ENCODE results near the gene MKRN1. TPM values are rescaled to one million over a fixed set of nuclear protein-coding genes. Genes with fewer than 3 reads are reported as not detected.

The MKRN1 gene
- 105 to 112 TPM (median 110 TPM) in 3 replicates for total RNA-seq

GRCh38 chr7:140479062-140479738, at the start of gene MKRN1:
Gene MKRN1, minus strand, starts transcription at chr7:140479505. Its CDS starts 161 bp downstream, at chr7:140479344.
- peak within 1 kb of the TSS; percentile 99 for H3K4me3 Mint-ChIP-seq
- TF ChIP-seq, protein P1, sequence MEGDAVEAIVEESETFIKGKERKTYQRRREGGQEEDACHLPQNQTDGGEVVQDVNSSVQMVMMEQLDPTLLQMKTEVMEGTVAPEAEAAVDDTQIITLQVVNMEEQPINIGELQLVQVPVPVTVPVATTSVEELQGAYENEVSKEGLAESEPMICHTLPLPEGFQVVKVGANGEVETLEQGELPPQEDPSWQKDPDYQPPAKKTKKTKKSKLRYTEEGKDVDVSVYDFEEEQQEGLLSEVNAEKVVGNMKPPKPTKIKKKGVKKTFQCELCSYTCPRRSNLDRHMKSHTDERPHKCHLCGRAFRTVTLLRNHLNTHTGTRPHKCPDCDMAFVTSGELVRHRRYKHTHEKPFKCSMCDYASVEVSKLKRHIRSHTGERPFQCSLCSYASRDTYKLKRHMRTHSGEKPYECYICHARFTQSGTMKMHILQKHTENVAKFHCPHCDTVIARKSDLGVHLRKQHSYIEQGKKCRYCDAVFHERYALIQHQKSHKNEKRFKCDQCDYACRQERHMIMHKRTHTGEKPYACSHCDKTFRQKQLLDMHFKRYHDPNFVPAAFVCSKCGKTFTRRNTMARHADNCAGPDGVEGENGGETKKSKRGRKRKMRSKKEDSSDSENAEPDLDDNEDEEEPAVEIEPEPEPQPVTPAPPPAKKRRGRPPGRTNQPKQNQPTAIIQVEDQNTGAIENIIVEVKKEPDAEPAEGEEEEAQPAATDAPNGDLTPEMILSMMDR (IDR thresholded peaks at IDR 0.05; ENCODE audit: unreplicated experiment) = no peak
- peak within 1 kb of the TSS; percentile 99 for H3K27ac Mint-ChIP-seq
- peaks cover 1% of the 10 kb centered on the region for H3K36me3 Mint-ChIP-seq
- peaks cover 21% of the 10 kb centered on the region for H3K4me1 Mint-ChIP-seq
- no peaks in the 10 kb centered on the region for H3K27me3 Mint-ChIP-seq (ENCODE audit: low read depth)
- peak; percentile 91 to 93 for DNase-seq (ENCODE audit: low spot score in 2 of 2, unreplicated experiment in 2 of 2)
- no peaks in the 10 kb centered on the region for H3K9me3 Mint-ChIP-seq

DNA sequence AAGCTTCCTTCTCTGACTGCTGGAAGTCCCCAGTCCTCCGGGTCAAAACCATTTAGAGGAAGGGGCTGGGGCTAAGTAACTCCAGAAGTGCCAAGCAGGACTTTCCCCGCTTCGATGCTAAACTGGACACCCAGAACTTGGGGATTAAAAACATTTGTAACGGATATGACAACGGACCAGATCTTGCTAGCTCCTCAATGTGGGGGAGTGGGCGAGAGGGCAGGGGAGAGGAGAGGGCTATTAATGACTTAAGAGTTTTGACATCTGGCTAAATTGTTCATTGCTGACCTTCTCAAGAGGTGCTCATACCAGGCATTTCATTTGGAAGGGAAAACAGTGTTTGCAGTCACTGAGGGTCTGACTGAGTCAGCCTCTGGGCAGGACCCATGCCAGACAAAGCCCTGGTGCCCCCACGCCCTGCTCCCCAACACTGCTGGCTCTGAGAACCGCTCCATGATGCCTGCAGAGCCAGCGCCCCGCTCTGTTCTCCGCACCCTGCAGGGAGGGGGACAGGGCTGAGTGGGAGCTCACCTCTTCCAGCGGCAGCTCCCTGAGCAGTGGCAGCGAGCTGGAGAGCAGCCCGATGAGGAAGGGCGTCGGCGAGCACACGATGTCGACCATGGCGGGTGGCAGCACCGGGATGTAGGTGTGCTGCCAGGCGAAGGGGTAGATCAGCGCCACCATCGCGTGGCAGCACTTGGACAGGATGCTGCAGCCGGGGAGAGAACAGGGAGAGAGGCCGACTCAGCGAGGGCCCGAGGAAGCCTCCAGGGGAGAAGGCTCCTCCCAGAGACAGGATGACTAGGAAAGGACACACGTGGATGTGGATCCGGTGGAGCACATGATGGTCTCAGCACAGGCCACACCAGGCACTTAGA, 47.7 kb upstream of the MKRN1 start:
- no peaks in the 10 kb centered on the region for H3K27me3 Mint-ChIP-seq (ENCODE audit: low read depth)
- H3K4me1 Mint-ChIP-seq = peaks cover 6% of the 10 kb centered on the region
- peak overlapping the region; percentile 1 for H3K27ac Mint-ChIP-seq
- no peak overlapping the region for H3K4me3 Mint-ChIP-seq
- no peak for DNase-seq (ENCODE audit: low spot score in 2 of 2, unreplicated experiment in 2 of 2)
- TF ChIP-seq, protein P1 (IDR thresholded peaks at IDR 0.05; ENCODE audit: unreplicated experiment) = no peak
- H3K9me3 Mint-ChIP-seq = no peaks in the 10 kb centered on the region
- H3K36me3 Mint-ChIP-seq = peaks cover 22% of the 10 kb centered on the region

- H3K27ac Mint-ChIP-seq = no peak overlapping the region
- TF ChIP-seq, protein P1 (IDR thresholded peaks at IDR 0.05; ENCODE audit: unreplicated experiment) = no peak
- no peaks in the 10 kb centered on the region for H3K27me3 Mint-ChIP-seq (ENCODE audit: low read depth)
Observed at GRCh38 chr7:140526214-140526613, 46.9 kb upstream of the MKRN1 start.

GRCh38 chr7:140525743-140526142, 46.4 kb upstream of the MKRN1 start:
- TF ChIP-seq, protein P1 (IDR thresholded peaks at IDR 0.05; ENCODE audit: unreplicated experiment) = no peak
- Mint-ChIP-seq H3K27ac (no peak overlapping the region), H3K9me3 (no peaks in the 10 kb centered on the region), H3K27me3 (ENCODE audit: low read depth) (no peaks in the 10 kb centered on the region), H3K36me3 (peaks cover 25% of the 10 kb centered on the region), H3K4me3 (no peak overlapping the region), H3K4me1 (peaks cover 6% of the 10 kb centered on the region)
- no peak for DNase-seq (ENCODE audit: low spot score in 2 of 2, unreplicated experiment in 2 of 2)

More at GRCh38 chr7:140526214-140526613, 46.9 kb upstream of the MKRN1 start:
- H3K4me1 Mint-ChIP-seq = peaks cover 6% of the 10 kb centered on the region
- H3K9me3 Mint-ChIP-seq = no peaks in the 10 kb centered on the region
- no peak overlapping the region for H3K4me3 Mint-ChIP-seq
- peaks cover 24% of the 10 kb centered on the region for H3K36me3 Mint-ChIP-seq
- no peak for DNase-seq (ENCODE audit: low spot score in 2 of 2, unreplicated experiment in 2 of 2)

DNA sequence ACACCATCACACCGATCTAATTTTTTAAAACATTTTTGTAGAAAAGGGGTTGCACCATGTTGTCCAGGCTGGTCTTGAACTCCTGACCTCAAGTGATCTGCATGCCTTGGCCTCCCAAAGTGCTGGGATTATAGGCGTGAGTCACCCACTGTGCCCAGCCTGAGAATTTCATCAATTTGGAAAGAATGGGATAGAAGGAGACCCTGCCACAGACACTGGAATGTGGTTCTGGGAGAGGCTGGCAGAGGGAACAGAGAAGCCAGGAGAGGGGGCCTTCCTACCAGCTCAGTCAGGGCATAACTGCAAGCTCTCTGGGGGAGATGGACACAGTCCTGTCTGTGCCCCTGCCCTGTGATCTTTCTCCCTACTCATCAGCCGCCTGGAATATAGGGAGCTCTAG, 42.1 kb upstream of the MKRN1 start:
- H3K9me3 Mint-ChIP-seq = no peaks in the 10 kb centered on the region
- TF ChIP-seq, protein P1 (IDR thresholded peaks at IDR 0.05; ENCODE audit: unreplicated experiment) = no peak
- no peak for DNase-seq (ENCODE audit: low spot score in 2 of 2, unreplicated experiment in 2 of 2)
- H3K27ac Mint-ChIP-seq = no peak overlapping the region
- H3K27me3 Mint-ChIP-seq (ENCODE audit: low read depth) = no peaks in the 10 kb centered on the region
- H3K4me3 Mint-ChIP-seq = no peak overlapping the region
- peaks cover 24% of the 10 kb centered on the region for H3K36me3 Mint-ChIP-seq
- H3K4me1 Mint-ChIP-seq = peaks cover 6% of the 10 kb centered on the region

Data from mesothelial cell of epicardium (in vitro differentiated cells).